Epithelial cell of proximal tubule (primary cell): ENCODE measurements around the gene BZW1. TPM values are rescaled to one million over a fixed set of nuclear protein-coding genes. Genes with fewer than 3 reads are reported as not detected.

Source experiments
- DNase-seq: peaks from one replicate; pipeline ENCODE4 v3.0.0-alpha.2; 2011; ENCODE audit warnings: low read depth
- H3K4me3 ChIP-seq: 2 replicates; pipeline ENCODE4 v1.5.1; 2011; ENCODE audit warnings: low read depth, mild to moderate bottlenecking, low read length
- total RNA-seq: library from RNA; depleted of rRNA; stranded (reverse); fragments of >200 nt; gene quantifications from 2 replicates; pipeline ENCODE4 v1.2.3, GENCODE V29; 2015
- TF ChIP-seq, protein P1 (sequence below): conservative IDR thresholded peaks from 2 replicates; pipeline ENCODE4 v1.5.1; 2012; ENCODE audit warnings: low read depth, mild to moderate bottlenecking, low read length

The BZW1 gene
- total RNA-seq, 1 donor from 2014 or later: 594 TPM

DNA sequence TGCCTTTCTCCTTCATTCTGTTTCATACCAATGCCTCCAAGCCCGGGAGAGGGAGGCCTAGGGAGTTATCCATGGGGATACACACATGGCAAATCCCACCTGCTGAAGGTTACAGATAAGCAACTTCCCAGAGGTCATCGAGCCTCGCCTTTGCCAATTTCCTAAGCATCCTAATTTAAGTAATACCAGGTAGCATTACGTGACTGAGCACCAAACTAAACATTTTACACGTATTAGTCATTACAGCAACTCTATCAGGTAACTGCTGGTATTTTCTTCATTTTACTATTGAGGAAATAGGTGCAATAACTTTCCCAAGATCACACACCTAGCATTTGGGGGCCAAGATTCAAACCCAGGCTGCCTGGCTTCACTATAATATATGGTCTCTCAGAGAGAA, 30.1 kb upstream of the BZW1 start:
- TF ChIP-seq, protein P1, sequence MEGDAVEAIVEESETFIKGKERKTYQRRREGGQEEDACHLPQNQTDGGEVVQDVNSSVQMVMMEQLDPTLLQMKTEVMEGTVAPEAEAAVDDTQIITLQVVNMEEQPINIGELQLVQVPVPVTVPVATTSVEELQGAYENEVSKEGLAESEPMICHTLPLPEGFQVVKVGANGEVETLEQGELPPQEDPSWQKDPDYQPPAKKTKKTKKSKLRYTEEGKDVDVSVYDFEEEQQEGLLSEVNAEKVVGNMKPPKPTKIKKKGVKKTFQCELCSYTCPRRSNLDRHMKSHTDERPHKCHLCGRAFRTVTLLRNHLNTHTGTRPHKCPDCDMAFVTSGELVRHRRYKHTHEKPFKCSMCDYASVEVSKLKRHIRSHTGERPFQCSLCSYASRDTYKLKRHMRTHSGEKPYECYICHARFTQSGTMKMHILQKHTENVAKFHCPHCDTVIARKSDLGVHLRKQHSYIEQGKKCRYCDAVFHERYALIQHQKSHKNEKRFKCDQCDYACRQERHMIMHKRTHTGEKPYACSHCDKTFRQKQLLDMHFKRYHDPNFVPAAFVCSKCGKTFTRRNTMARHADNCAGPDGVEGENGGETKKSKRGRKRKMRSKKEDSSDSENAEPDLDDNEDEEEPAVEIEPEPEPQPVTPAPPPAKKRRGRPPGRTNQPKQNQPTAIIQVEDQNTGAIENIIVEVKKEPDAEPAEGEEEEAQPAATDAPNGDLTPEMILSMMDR: no peak
- DNase-seq: no peak
- no peak overlapping the region for H3K4me3 ChIP-seq

DNA sequence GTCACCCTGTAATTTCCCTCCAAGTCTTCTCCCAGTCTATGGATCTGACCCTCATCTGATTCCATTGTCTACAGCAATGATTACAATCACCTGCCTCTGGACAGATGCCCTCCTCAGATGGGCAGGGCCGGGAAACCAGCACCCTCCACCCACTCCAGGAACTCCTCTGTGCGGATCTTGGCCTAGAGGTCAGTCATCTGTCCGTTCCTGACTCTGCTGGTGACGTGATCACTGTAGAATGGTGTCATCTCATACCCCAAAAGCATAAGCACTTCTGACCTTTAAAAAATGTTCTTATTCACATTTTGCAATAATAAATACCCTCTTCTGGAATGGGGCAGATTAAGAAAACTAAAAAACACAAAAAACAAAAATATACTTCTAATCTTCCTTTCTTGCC, 29.5 kb upstream of the BZW1 start:
- TF ChIP-seq, protein P1: no peak
- H3K4me3 ChIP-seq: no peak overlapping the region
- DNase-seq: no peak

DNA sequence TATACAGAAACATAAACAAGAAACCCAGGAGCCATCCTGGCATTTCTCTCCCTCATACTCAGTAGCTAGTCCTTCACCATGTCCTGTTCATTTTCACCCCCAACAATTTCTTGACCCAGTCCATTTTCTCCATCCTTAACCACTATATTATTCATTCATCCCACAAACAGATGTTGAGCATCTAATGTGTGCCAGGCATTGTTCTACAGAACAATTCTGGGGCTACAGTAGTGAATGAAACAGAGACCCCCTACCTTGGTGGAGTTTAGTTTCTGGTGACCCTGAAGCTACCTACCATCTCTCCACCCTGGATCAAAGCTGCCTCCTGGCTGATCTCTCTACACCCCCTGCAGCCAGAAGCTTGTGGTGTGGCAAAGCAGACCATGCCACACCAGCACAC, 27.5 kb upstream of the BZW1 start:
- H3K4me3 ChIP-seq: no peak overlapping the region
- DNase-seq: no peak
- TF ChIP-seq, protein P1: no peak

DNA sequence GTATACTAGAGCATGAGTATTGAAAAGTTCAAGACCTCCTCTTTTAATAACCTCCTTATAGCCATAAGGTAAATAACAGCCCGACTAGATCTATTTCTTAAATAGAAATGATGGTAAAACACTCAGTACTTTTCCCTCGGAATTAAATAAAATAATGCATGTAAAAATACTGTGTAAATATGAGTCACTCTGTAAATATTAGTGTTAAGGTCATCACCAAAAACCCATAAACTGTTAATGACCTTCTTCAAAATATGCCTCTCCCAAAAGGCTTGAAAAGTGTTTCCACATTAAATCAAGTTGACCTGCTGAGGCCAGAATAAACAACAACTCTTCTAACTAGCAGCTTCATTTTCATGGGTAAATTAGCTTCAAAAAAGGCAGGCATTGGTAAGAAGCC, 25.3 kb upstream of the BZW1 start:
- H3K4me3 ChIP-seq: no peak overlapping the region
- no peak for DNase-seq
- TF ChIP-seq, protein P1: no peak

DNA sequence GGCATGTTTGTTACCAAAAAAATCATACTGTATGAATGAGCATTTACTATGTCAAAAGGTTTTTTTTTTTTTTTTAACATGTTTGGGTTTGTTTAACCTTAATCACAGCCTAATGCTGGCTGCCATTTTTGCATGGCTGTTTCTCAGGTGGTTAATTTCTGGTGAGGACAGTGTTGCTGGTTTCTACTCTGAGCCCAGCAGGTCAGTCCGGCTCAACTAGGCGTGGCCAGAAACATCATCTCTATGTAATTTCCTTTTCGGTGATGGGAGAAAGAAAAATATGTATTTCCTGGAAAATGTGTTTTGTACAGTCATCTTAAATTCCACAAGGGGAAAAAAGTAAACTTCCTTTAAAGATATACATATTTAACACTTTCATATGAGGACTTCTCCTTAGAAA, 24.9 kb upstream of the BZW1 start:
- no peak for DNase-seq
- H3K4me3 ChIP-seq: no peak overlapping the region

DNA sequence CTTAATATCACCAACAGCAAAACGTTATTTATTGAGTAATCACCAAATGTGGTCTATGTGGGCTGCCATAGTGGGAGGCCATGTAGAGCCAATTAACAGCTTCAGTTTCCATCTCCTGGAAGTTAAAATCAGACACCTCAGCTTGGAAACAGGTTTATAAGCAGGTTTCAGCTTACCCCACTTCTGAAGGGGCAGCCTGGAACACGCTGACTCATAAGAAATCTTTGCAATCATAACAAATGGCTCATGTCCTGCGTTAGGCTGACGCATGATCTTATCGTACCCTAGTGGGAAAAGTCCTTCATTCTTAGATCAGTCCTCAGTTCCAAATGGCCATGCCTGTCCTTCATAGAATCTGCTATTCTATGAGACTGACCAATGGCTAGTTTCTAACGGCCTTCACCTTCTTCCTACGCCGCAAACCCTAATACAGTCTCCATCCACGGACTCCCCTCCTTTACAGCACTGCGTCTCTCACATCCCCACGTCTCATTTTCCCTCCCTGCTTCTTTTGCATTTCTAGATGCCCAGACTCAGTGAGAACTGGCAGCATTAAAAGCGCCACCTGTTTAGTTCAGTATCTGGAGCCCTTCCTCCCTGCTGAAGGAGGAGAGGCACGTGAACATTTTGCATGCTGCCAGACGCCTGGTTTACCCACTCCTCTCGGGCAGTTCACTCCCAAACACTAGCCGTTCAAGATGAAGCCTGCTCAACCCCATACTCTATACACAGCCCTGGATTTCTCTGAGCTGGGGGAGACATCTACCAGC, 24.2 kb upstream of the BZW1 start:
- no peak for DNase-seq
- TF ChIP-seq, protein P1: no peak
- no peak overlapping the region for H3K4me3 ChIP-seq

More for the DNA sequence above, 24.9 kb upstream of the BZW1 start:
- TF ChIP-seq, protein P1: no peak
